ENCODE measurements around the gene RAB40B. TPM values are rescaled to one million over a fixed set of nuclear protein-coding genes. Genes with fewer than 3 reads are reported as not detected.
A peak's percentile ranks its signal among the peaks of the same experiment; 100 is the strongest.

Gene RAB40B
- total RNA-seq, 4 donors from 2014 or later = 19.0 to 52.7 (median 24.4) TPM

GRCh38 chr17:82670661-82671450 lies 27.6 kb downstream of the RAB40B start:
- no peaks in the 10 kb centered on the region for H3K9me3 ChIP-seq
- ATAC-seq = no peak
- H3K4me1 ChIP-seq = peaks cover 5 to 12% of the 10 kb centered on the region in 2 donors
- H3K4me3 ChIP-seq = no peak overlapping the region
- intact Hi-C loops (cut with DNase I; ENCODE audit: low total_unique reads) (no loop called here), in situ Hi-C loops (cut with MboI; ENCODE audit: low sequenced_read_pairs in 4 of 4) (loop anchor here in 2 of 4 donors (25.0 kb wide), 1 partner anchor 91 kb away; the partner anchor contains the start of gene TBCD (in 2 of the 2))
- no peaks in the 10 kb centered on the region for H3K36me3 ChIP-seq
- no peak for DNase-seq
- H3K27ac ChIP-seq = peak overlapping the region; percentile 55 to 69 (median 66)
- no peak for TF ChIP-seq POLR2A (IDR thresholded peaks at IDR 0.05)
- TF ChIP-seq CTCF (IDR thresholded peaks at IDR 0.05 in 4 of 5, conservative IDR thresholded peaks at IDR 0.05 in 1 of 5) = no peak
- no peaks in the 10 kb centered on the region for H3K27me3 ChIP-seq

GRCh38 chr17:82668631-82669099 lies 29.8 kb downstream of the RAB40B start:
- Histone ChIP-seq H3K36me3 (no peaks in the 10 kb centered on the region), H3K9me3 (no peaks in the 10 kb centered on the region), H3K27ac (peak overlapping the region in 2 of 4 donors; percentile 45 to 55), H3K27me3 (no peaks in the 10 kb centered on the region), H3K4me3 (no peak overlapping the region), H3K4me1 (peaks cover 5 to 8% of the 10 kb centered on the region in 2 donors)
- peak in 1 of 2 donors; percentile 45 for DNase-seq
- intact Hi-C loops (cut with DNase I; ENCODE audit: low total_unique reads) (loop anchor here (1.0 kb wide), 1 partner anchor 107 kb away; no protein-coding TSS in a partner anchor), in situ Hi-C loops (cut with MboI; ENCODE audit: low sequenced_read_pairs in 4 of 4) (loop anchor here in 2 of 4 donors (25.0 kb wide), 1 partner anchor 94 kb away; the partner anchor contains the start of gene TBCD (in 2 of the 2))
- ATAC-seq = peak; percentile 65 to 71
- TF ChIP-seq POLR2A (IDR thresholded peaks at IDR 0.05) (no peak), CTCF (IDR thresholded peaks at IDR 0.05 in 4 of 5, conservative IDR thresholded peaks at IDR 0.05 in 1 of 5) (peak; percentile 34 to 69 (median 52))

- no peak for DNase-seq
These were observed 30.4 kb downstream of the RAB40B start for GRCh38 chr17:82668024-82668630.

GRCh38 chr17:82667668-82668000 lies 30.9 kb downstream of the RAB40B start:
- Histone ChIP-seq H3K27ac (no peak overlapping the region), H3K36me3 (no peaks in the 10 kb centered on the region), H3K4me1 (peaks cover 5 to 8% of the 10 kb centered on the region in 2 donors), H3K4me3 (no peak overlapping the region), H3K27me3 (no peaks in the 10 kb centered on the region), H3K9me3 (no peaks in the 10 kb centered on the region)
- in situ Hi-C loops (cut with MboI; ENCODE audit: low sequenced_read_pairs in 4 of 4) = loop anchor here in 2 of 4 donors (25.0 kb wide), 1 partner anchor 95 kb away; the partner anchor contains the start of gene TBCD (in 2 of the 2)
- ATAC-seq (no peak), DNase-seq (no peak)
- TF ChIP-seq CTCF (IDR thresholded peaks at IDR 0.05 in 4 of 5, conservative IDR thresholded peaks at IDR 0.05 in 1 of 5) (no peak), POLR2A (IDR thresholded peaks at IDR 0.05) (no peak)
- intact Hi-C loops (cut with DNase I; ENCODE audit: low total_unique reads) = no loop called here

More at GRCh38 chr17:82668024-82668630, 30.4 kb downstream of the RAB40B start:
- Histone ChIP-seq H3K4me3 (no peak overlapping the region), H3K27me3 (no peaks in the 10 kb centered on the region), H3K36me3 (no peaks in the 10 kb centered on the region), H3K4me1 (peaks cover 5 to 8% of the 10 kb centered on the region in 2 donors), H3K9me3 (no peaks in the 10 kb centered on the region), H3K27ac (no peak overlapping the region)
- TF ChIP-seq CTCF (IDR thresholded peaks at IDR 0.05 in 4 of 5, conservative IDR thresholded peaks at IDR 0.05 in 1 of 5) (no peak), POLR2A (IDR thresholded peaks at IDR 0.05) (no peak)
- peak in 1 of 2 donors; percentile 6 for ATAC-seq
- in situ Hi-C loops (cut with MboI; ENCODE audit: low sequenced_read_pairs in 4 of 4) (loop anchor here in 2 of 4 donors (25.0 kb wide), 1 partner anchor 94 kb away; the partner anchor contains the start of gene TBCD (in 2 of the 2)), intact Hi-C loops (cut with DNase I; ENCODE audit: low total_unique reads) (loop anchor here (1.0 kb wide), 1 partner anchor 107 kb away; no protein-coding TSS in a partner anchor)

All from gastrocnemius medialis (tissue), 4 donors.